ENCODE measurements around the gene TEX54. TPM values are rescaled to one million over a fixed set of nuclear protein-coding genes. Genes with fewer than 3 reads are reported as not detected.

The TEX54 gene
- total and polyA plus RNA-seq, 2 of the 13 experiments (the other 11 are each of a cell fraction or from before 2014, with no cell fraction given): not detected

DNA sequence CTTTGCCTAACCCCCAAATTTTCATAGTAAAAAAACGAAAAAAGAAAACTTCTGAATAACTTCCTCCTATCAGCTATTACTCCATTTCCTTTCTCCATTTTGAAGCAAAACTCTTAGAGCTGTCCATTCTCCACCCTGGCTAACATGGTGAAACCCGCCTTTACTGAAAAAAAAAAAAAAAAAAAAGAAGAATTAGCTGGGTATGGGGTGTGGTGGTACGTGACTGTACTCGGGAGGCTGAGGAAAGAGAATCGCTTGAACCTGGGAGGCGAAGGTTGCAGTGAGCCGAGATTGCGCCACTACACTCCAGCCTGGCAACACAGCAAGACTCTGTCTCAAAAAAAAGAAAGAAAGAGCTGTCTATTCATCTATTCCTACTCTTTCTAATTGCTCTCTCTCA lies 16.1 kb downstream of the TEX54 start (continued):
- TF ChIP-seq, protein P1, sequence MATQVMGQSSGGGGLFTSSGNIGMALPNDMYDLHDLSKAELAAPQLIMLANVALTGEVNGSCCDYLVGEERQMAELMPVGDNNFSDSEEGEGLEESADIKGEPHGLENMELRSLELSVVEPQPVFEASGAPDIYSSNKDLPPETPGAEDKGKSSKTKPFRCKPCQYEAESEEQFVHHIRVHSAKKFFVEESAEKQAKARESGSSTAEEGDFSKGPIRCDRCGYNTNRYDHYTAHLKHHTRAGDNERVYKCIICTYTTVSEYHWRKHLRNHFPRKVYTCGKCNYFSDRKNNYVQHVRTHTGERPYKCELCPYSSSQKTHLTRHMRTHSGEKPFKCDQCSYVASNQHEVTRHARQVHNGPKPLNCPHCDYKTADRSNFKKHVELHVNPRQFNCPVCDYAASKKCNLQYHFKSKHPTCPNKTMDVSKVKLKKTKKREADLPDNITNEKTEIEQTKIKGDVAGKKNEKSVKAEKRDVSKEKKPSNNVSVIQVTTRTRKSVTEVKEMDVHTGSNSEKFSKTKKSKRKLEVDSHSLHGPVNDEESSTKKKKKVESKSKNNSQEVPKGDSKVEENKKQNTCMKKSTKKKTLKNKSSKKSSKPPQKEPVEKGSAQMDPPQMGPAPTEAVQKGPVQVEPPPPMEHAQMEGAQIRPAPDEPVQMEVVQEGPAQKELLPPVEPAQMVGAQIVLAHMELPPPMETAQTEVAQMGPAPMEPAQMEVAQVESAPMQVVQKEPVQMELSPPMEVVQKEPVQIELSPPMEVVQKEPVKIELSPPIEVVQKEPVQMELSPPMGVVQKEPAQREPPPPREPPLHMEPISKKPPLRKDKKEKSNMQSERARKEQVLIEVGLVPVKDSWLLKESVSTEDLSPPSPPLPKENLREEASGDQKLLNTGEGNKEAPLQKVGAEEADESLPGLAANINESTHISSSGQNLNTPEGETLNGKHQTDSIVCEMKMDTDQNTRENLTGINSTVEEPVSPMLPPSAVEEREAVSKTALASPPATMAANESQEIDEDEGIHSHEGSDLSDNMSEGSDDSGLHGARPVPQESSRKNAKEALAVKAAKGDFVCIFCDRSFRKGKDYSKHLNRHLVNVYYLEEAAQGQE (IDR thresholded peaks at IDR 0.05; ENCODE audit: borderline replicate concordance in 1 of 2, low read depth in 1 of 2, low read length in 2 of 2): no peak
- no peak for TF ChIP-seq ZBTB8A (CRISPR knock-in tag; IDR thresholded peaks at IDR 0.05; ENCODE audit: borderline replicate concordance, low read depth)
- no peak for TF ChIP-seq RCOR2 (CRISPR knock-in tag; IDR thresholded peaks at IDR 0.05)
- TF ChIP-seq, protein P2, sequence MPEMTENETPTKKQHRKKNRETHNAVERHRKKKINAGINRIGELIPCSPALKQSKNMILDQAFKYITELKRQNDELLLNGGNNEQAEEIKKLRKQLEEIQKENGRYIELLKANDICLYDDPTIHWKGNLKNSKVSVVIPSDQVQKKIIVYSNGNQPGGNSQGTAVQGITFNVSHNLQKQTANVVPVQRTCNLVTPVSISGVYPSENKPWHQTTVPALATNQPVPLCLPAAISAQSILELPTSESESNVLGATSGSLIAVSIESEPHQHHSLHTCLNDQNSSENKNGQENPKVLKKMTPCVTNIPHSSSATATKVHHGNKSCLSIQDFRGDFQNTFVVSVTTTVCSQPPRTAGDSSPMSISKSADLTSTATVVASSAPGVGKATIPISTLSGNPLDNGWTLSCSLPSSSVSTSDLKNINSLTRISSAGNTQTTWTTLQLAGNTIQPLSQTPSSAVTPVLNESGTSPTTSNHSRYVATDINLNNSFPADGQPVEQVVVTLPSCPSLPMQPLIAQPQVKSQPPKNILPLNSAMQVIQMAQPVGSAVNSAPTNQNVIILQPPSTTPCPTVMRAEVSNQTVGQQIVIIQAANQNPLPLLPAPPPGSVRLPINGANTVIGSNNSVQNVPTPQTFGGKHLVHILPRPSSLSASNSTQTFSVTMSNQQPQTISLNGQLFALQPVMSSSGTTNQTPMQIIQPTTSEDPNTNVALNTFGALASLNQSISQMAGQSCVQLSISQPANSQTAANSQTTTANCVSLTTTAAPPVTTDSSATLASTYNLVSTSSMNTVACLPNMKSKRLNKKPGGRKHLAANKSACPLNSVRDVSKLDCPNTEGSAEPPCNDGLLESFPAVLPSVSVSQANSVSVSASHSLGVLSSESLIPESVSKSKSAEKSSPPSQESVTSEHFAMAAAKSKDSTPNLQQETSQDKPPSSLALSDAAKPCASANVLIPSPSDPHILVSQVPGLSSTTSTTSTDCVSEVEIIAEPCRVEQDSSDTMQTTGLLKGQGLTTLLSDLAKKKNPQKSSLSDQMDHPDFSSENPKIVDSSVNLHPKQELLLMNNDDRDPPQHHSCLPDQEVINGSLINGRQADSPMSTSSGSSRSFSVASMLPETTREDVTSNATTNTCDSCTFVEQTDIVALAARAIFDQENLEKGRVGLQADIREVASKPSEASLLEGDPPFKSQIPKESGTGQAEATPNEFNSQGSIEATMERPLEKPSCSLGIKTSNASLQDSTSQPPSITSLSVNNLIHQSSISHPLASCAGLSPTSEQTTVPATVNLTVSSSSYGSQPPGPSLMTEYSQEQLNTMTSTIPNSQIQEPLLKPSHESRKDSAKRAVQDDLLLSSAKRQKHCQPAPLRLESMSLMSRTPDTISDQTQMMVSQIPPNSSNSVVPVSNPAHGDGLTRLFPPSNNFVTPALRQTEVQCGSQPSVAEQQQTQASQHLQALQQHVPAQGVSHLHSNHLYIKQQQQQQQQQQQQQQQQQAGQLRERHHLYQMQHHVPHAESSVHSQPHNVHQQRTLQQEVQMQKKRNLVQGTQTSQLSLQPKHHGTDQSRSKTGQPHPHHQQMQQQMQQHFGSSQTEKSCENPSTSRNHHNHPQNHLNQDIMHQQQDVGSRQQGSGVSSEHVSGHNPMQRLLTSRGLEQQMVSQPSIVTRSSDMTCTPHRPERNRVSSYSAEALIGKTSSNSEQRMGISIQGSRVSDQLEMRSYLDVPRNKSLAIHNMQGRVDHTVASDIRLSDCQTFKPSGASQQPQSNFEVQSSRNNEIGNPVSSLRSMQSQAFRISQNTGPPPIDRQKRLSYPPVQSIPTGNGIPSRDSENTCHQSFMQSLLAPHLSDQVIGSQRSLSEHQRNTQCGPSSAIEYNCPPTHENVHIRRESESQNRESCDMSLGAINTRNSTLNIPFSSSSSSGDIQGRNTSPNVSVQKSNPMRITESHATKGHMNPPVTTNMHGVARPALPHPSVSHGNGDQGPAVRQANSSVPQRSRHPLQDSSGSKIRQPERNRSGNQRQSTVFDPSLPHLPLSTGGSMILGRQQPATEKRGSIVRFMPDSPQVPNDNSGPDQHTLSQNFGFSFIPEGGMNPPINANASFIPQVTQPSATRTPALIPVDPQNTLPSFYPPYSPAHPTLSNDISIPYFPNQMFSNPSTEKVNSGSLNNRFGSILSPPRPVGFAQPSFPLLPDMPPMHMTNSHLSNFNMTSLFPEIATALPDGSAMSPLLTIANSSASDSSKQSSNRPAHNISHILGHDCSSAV (CRISPR knock-in tag; IDR thresholded peaks at IDR 0.05; ENCODE audit: borderline replicate concordance): no peak
- no peak for TF ChIP-seq JUND (CRISPR knock-in tag; IDR thresholded peaks at IDR 0.05)
- TF ChIP-seq, protein P3, sequence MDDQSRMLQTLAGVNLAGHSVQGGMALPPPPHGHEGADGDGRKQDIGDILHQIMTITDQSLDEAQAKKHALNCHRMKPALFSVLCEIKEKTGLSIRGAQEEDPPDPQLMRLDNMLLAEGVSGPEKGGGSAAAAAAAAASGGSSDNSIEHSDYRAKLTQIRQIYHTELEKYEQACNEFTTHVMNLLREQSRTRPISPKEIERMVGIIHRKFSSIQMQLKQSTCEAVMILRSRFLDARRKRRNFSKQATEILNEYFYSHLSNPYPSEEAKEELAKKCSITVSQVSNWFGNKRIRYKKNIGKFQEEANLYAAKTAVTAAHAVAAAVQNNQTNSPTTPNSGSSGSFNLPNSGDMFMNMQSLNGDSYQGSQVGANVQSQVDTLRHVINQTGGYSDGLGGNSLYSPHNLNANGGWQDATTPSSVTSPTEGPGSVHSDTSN (CRISPR knock-in tag; IDR thresholded peaks at IDR 0.05; ENCODE audit: borderline replicate concordance): no peak
- no peak for TF ChIP-seq NFE2L1 (CRISPR knock-in tag; IDR thresholded peaks at IDR 0.05; ENCODE audit: borderline replicate concordance)
